HG03457 (cell line): Measurements from ENCODE around the gene TALDO1.

Experiments used
- ATAC-seq: cut with Tn5 transposase; IDR thresholded peaks from one replicate; pipeline ENCODE4 v1.9.1; 2021; ENCODE audit warnings: moderate number of reproducible peaks; ENCODE audit not compliant: unreplicated experiment

Gene TALDO1

DNA sequence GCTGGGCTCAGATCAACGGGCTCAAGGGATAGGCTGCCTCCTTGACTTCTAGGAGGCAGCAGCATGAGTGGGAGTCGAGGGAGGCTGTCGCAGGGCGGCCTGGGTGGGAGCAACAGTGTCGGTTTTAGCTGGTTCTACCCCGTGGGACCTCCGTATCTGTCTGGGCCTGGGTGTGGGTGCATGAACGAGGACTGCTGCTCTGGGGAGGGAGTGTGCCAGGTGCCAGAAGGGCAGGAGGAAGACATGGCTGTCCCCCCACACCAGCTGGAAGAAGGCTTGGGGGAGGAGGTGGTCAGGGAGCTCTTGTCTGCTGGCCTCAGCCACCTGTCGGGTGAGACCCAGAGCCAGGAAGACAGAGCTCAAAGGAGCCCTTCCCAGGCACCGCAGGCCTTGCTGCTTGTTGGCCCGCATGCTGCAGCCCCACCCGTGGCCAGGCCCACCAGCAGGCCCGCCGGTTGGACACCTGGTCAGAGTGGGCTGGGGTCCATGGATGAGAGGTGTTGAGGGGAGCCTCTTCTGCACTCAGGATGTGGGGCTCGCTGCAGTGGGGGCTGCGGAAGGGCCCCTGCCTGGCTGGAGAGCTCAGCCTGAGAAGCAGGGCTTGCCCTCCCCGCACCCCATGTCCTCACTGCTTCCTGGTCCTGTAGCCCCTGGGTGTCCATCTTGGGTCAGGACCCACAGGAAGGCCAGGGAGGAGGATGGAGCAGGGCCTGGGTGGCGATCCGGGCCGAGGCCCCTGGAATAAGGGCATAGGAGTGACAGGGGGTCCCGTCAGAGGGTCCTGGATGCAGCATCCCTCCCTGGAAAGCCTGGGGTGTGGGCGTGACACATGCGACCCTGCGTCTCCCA is 39.2 kb downstream of the TALDO1 start:
- ATAC-seq = no peak

DNA sequence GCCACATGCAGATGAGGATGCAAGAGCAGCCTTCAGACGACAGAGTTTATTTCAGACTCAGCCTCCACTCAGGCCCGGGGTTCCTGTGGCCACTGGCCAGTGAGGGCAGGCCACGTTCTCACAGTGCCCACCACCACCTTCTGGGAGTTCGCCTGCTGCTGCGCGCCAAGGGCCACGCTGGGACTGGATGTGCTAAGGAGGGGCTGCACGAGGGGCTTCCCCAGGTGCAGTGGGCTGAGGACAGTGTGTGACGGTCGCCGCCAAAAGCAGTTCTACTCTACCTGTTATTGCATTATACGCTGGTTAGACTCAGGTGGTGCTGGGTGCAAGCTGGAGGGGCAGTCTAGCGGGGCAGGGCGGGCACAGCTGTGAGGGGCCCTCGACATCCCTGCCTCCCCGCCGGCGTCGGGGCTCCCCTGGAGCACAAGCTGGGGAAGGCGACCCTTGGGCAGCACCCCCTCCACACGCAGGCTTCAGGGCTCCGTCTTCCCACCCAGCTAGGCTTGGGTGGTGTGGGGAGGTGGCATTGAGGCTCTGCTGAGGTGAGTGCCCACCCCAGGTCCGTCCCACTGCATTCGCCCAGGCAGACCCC is 39.9 kb downstream of the TALDO1 start:
- ATAC-seq = no peak

DNA sequence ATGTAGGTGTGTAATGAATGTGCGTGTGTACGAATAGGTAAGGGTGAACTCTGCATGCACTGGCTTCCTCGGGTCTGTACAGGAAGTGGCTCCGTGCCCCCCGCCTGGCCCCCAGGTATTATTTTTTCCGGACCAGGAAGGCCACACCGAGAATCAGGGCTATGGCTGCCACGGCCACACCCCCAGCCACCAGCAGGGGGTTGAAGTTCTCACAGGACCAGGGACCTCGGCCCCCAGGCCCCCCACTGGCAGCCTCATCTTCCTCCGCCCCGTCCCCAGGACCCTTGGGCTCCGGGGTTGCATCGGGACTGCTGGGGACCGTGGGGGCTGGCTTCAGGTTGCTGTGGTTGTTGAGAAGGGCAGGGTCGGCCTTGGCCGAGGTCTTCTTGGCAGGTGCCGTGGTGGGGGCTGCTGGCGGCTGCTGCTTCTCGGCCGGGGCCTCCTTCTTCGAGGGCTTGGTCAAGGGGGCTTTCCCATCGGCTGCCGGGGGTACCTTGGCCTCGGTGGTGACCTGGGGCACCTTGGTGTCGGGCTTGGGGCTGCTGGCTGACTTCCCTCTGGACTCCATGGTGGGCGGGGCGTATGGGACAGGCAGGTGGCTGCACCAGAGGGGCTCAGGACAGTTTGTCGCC is 40.9 kb downstream of the TALDO1 start:
- no peak for ATAC-seq

DNA sequence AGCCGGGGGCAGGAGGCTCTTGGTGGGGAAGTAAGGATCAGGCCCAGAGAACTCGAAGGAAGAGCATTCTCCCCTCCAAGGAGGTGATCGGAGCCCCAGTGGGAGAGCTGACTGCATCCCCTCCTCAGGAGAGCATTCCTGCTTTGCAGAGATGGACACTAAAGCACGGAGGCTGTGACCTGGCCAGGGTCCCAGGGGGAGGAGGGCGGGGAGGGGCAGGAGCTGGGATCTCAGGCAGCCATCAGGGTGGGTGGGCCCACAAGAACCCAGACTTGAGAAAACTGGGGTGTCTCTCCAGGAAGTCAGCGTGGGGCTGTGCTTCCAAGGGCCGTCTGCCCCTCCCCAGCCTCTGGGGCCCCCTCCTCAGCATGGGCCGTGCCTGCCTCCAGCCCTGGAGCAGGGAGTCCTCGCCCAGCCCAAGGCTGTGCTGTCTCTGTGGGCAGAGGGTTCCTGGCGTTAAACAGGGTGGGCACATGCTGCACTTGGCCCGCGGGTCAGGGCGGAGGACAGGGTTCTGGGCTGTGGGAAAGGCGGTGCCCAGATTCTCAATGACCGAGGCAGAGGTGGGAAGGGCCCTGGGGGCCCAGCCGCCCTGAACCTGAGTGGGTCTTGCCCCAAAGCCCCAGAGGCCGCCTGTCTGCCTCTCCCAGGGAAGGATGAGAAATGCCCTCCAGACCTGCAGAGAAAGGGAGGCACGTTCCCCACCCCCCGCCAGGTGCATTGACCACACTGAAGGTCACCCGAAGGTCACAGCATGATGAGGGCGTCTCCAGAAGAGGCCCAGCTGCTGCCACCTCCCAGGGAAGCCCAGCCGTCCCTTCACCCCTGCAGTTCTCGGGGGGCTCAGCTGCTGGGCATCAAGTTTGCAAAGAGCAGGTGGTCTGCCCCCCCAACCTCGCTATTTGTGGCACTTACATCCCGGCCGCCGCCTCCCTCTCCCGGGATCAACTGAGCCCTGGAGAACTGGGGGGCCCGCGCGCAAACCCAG is 42.0 kb downstream of the TALDO1 start:
- ATAC-seq = no peak

DNA sequence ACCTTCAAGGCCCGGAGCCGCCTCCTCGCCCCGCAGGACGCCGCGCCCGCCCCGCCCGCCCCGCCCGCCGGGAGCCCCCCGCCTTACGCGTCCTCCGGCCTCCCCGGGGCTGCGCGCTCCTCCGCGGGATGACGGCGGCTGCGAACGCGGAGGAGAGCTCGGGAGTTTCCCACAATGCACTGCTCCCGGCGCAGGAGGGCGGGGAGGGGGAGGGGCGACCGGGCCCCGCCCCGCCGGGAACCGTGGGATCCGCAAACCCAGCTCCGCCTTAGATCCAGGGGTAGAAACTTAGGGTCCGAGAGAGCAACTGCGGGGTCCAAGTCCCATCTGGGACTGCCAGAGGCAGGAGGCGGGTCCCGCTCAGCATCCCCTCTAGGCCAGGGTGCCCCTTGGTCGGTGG is 42.7 kb downstream of the TALDO1 start, which contains the start of gene CEND1:
CEND1 (minus strand) TSS at position 148 of the 400 bp plus-strand sequence. CDS start 1,514 bp downstream, outside the sequence.
- ATAC-seq = no peak

DNA sequence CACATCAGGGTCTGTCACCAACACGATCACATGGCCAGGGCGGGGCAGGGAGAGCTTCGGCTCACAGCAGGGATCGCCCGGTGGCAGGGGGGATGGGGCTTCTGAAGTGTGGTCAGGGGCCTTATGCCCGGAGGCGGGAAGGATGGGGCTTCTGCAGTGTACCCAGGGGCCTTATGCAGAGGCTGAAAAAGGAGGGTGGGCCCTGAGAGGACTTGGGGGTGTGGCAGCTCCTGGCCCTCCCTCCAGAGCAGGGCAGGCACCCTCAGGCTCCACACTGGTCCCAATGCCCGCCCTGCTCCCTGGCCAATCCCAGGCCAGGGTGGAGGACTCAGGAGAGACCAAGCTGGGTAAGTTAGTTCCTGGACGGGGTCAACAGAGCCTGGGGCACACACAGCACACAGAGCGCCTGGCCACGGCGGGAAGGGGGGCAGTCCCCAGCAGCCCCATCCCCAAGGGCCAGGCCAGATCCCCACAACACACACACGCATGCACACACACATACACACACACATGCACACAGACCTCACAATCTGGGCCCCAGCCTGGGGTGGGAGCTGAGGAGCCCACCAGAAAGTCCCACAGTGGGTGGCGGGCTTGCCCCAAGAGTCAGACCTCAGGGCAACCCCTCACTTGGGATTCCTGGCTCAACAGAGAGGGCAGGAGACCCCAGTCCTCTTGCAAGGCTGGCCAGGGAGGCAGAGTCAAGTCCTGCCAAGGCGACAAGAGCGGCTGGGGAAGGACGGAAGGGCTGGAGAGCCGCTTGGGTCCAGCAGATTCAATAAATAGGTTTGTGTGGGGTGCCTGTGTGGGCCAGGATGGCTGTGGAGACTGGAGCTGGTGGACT is 43.7 kb downstream of the TALDO1 start:
- ATAC-seq = no peak

DNA sequence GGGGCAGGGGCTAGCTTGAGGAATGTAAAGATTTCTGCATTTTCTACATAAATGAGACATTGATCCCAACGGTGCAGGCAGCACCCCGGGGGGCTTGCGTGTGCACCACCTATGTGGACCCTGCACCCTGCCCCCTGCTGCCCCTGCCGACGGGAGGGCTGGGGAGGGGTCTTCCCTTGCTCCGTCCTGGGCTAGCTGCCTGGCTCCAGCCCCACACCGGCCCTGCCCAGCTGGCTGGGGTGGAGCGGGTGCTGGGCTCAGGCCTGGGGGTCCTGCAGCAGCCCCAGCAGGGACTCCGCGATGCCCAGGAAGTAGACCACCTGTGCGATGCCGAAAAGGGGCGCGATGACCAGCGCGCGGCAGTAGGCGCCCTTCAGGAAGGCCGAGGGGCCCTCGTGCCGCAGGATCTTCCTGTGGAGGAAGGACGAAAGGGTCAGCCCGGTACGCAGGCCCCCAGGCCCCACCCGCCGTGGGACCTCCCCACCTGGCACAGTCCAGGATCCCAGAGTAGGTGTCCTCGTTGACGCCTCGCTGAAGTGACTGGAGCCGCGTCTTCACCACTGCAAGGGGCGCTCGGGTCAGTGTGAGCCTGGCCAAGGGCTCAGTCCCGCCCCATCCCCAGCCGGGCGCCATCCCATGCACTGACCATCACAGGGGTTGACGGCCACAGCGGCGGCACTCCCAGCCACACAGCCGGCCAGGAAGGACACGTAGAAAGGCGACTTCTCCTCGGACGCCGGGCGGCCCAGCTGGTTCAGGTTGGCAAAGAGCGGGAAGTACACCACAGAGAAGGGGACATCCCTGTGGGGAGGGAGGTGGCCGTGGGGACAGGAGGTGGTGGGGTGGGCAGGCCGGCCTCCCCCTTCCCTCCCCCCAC is 44.6 kb downstream of the TALDO1 start:
- ATAC-seq = no peak

GRCh38 chr11:792535-792821 is 45.2 kb downstream of the TALDO1 start:
- ATAC-seq = no peak

DNA sequence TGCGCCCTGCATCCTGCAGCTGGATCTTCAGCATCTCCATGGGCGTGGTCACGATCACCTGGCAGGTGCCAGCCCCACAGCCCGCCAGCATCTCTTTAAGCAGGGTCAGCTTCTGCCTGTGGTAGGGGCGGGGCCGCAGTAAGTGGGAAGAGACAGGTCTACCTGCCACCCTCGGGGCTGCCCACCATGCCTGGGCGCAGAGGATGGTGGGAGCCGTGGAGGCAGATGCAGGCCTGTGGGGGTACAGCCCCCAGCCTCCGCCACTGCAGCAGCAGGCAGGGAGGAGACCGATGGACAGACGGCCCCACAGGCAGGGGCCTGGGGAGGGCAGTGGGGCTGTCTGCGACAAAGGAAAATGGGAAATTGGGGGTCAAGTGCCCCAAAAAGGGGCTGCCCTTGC is 45.6 kb downstream of the TALDO1 start:
- no peak for ATAC-seq

GRCh38 chr11:793556-793955 is 46.3 kb downstream of the TALDO1 start:
- ATAC-seq = no peak

- no peak for ATAC-seq
Measured at GRCh38 chr11:794013-794765, 46.9 kb downstream of the TALDO1 start.

- ATAC-seq = no peak
Measured at GRCh38 chr11:794766-795633, 47.7 kb downstream of the TALDO1 start.

- ATAC-seq = no peak
Measured at GRCh38 chr11:795634-796564, 48.6 kb downstream of the TALDO1 start.

DNA sequence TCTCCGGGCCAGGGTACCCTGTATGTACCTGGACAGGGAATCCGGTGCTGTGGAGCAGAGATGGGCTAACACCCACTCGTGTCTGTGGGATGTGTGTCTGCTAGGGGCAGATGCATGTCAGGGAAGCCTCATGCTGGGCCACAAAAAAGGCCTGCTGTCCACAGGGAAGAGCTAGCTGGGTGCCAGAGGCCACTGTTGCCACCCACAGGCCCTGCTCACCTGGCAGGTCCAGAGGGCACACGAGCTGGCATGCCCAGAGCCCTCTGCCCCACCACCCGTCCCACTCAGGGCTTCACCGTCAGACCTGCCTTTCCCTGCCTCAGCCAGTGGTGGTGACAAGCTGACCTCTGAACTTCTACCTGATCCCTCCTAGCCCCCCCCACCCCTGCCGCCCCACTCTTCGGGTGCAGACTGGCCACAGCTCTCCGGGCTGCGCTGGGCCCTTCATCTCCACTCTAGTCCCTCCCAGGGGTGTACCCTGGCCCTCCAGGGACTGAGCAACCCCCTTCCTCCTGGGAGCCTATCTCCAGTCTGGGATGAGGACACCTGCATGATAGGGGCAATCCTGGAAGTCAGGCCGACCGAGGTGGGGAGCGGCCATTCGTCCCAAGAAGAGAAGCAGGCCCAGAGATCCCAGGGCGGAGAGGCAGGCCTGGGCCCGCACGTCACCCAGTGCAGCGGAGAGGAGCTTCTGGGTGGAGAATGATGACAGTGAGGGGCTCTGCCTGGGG is 49.5 kb downstream of the TALDO1 start:
- ATAC-seq = no peak

DNA sequence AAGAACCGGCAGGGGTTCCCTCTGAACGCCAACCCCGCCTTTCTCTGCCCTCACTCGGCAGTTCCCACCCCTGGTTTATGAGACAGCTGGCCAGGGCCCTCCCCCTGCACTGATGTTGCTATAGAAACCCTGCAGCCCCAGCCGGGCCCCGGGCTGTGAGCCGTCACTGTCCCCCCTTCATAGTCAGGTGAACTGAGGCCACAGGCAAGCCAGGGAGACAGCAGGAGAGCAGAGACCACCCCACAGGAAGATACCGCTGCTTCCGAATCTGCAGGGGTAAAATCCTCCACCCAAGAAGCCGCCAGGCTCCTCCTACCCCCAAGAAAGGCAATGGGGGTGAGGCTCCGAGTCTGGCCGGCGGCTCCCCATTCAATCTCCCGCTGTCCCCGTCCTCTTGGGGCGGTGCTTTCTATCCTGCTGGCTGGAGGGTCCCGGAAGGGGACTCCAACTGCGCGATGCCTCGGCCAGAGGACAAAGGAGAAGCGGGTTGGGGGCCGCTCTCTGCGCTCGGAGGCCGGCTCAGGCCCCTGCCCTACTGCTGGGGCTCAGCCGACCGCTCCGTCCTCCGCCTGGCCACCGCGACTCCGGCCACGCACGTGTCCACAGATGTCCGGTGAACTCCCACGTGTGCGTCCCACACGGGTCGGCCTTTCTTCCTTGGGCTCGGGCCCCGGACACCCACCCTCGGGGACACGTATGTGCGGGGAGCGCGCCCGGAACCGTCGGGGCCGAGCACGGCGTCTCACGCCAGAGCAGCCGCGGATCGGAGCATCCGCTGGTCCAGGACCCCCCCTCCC is 50.2 kb downstream of the TALDO1 start:
- peak; percentile 26 for ATAC-seq
